ENCODE data around the gene TPR.

DNA sequence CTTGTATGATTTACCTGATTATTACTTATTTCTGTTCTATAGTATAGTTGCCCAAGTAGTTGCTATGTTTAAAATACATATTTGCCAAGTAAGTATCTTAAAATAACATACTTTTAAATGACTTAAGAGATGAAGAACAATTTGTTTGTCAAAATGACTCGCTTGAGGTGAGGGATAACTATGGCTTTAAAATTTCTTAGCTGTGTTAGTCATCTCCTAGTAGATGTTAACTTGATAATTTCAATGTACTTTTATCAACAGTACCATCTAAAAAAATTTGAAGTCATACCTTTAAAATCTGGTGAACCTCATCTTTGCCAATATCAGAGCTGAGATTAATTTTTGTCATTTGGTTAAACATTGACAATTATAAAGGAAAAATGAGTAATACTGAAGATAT is 38.3 kb upstream of the TPR start:
- TF ChIP-seq POLR2A (IDR thresholded peaks at IDR 0.05): no peak
- TF ChIP-seq, protein P1, sequence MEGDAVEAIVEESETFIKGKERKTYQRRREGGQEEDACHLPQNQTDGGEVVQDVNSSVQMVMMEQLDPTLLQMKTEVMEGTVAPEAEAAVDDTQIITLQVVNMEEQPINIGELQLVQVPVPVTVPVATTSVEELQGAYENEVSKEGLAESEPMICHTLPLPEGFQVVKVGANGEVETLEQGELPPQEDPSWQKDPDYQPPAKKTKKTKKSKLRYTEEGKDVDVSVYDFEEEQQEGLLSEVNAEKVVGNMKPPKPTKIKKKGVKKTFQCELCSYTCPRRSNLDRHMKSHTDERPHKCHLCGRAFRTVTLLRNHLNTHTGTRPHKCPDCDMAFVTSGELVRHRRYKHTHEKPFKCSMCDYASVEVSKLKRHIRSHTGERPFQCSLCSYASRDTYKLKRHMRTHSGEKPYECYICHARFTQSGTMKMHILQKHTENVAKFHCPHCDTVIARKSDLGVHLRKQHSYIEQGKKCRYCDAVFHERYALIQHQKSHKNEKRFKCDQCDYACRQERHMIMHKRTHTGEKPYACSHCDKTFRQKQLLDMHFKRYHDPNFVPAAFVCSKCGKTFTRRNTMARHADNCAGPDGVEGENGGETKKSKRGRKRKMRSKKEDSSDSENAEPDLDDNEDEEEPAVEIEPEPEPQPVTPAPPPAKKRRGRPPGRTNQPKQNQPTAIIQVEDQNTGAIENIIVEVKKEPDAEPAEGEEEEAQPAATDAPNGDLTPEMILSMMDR (IDR thresholded peaks at IDR 0.05): no peak
- TF ChIP-seq POLR2AphosphoS5 (IDR thresholded peaks at IDR 0.05): no peak

All from gastroesophageal sphincter (tissue), 3 donors.